HL-60 (cell line): ENCODE results near the gene RHBDL1.

Experiments
- DNase-seq, 2 experiments: peaks; one replicate each; pipeline ENCODE4 v3.0.0-alpha.2; 2010 to 2020; ENCODE audit warnings: low read depth in 1 of 2, low spot score in 1 of 2
- H3K27ac ChIP-seq: fragments of 250-450 bp; sonication (Bioruptor Pico); replicated peaks from 2 replicates; pipeline ENCODE4 v1.5.1; 2020; ENCODE audit warnings: mild to moderate bottlenecking, moderate library complexity
- H3K27me3 ChIP-seq: fragments of 250-450 bp; sonication (Bioruptor Pico); 2 replicates; pipeline ENCODE4 v1.5.1; 2021; ENCODE audit warnings: mild to moderate bottlenecking, moderate library complexity; ENCODE audit not compliant: insufficient read depth, poor library complexity, severe bottlenecking
- H3K4me3 ChIP-seq: replicated peaks from 2 replicates; pipeline ENCODE4 v1.5.1; 2011; ENCODE audit warnings: mild to moderate bottlenecking, control low read depth, low read length; ENCODE audit not compliant: insufficient read depth
- GABPA ChIP-seq: IDR thresholded peaks from 2 replicates; pipeline ENCODE4 v1.6.1; 2012; ENCODE audit warnings: low read depth
- POLR2AphosphoS5 ChIP-seq: IDR thresholded peaks from 2 replicates; pipeline ENCODE4 v1.6.1; 2012; ENCODE audit warnings: low read depth
- REST ChIP-seq: IDR thresholded peaks from 2 replicates; pipeline ENCODE4 v1.6.1; 2012; ENCODE audit warnings: low read depth; ENCODE audit not compliant: insufficient replicate concordance
- SPI1 ChIP-seq: IDR thresholded peaks from 2 replicates; pipeline ENCODE4 v1.6.1; 2012; ENCODE audit warnings: low read depth, mild to moderate bottlenecking, borderline replicate concordance
- TF ChIP-seq, protein P1 (sequence below): IDR thresholded peaks from one replicate; pipeline ENCODE4 v1.5.1; 2011; ENCODE audit warnings: low read length, control low read depth, inconsistent platforms; ENCODE audit not compliant: insufficient read depth

Gene RHBDL1

GRCh38 chr16:679814-680624, 4.5 kb downstream of the RHBDL1 start, which contains the start of gene STUB1:
Gene STUB1 (plus strand): TSS chr16:680410. CDS start chr16:680526, 116 bp downstream.
- peak; percentile 34 for TF ChIP-seq POLR2AphosphoS5
- peak; percentile 76 for TF ChIP-seq GABPA
- TF ChIP-seq, protein P1, sequence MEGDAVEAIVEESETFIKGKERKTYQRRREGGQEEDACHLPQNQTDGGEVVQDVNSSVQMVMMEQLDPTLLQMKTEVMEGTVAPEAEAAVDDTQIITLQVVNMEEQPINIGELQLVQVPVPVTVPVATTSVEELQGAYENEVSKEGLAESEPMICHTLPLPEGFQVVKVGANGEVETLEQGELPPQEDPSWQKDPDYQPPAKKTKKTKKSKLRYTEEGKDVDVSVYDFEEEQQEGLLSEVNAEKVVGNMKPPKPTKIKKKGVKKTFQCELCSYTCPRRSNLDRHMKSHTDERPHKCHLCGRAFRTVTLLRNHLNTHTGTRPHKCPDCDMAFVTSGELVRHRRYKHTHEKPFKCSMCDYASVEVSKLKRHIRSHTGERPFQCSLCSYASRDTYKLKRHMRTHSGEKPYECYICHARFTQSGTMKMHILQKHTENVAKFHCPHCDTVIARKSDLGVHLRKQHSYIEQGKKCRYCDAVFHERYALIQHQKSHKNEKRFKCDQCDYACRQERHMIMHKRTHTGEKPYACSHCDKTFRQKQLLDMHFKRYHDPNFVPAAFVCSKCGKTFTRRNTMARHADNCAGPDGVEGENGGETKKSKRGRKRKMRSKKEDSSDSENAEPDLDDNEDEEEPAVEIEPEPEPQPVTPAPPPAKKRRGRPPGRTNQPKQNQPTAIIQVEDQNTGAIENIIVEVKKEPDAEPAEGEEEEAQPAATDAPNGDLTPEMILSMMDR: no peak
- TF ChIP-seq REST: no peak
- TF ChIP-seq SPI1: no peak
- peak; percentile 84 to 85 for DNase-seq
- peak within 1 kb of the TSS; percentile 62 for H3K4me3 ChIP-seq
- peak within 1 kb of the TSS; percentile 86 for H3K27ac ChIP-seq
- no peaks in the 10 kb centered on the region for H3K27me3 ChIP-seq

- peak overlapping the region; percentile 62 for H3K4me3 ChIP-seq
- H3K27me3 ChIP-seq: no peaks in the 10 kb centered on the region
- H3K27ac ChIP-seq: peak overlapping the region; percentile 86
- TF ChIP-seq GABPA (no peak), REST (no peak), SPI1 (no peak), POLR2AphosphoS5 (no peak)
- TF ChIP-seq, protein P1: no peak
- no peak for DNase-seq
Observed at GRCh38 chr16:680625-680945, 5.1 kb downstream of the RHBDL1 start.

- peak in 1 of 2 experiments; percentile 62 for DNase-seq
- H3K27ac ChIP-seq: peak overlapping the region; percentile 86
- no peaks in the 10 kb centered on the region for H3K27me3 ChIP-seq
- TF ChIP-seq POLR2AphosphoS5 (peak; percentile 36; the same call in 1 of the 2 replicates), SPI1 (no peak)
- TF ChIP-seq, protein P1: peak; percentile 13
- peak overlapping the region; percentile 62 for H3K4me3 ChIP-seq
Observed at GRCh38 chr16:680967-681745, 5.7 kb downstream of the RHBDL1 start.
